Mucosa of descending colon (tissue), 3 donors: ENCODE measurements around the gene AHCYL2. TPM values are rescaled to one million over a fixed set of nuclear protein-coding genes. Genes with fewer than 3 reads are reported as not detected.
"Not testable (repeated sequence)": the region's sequence is repeated elsewhere in the genome, so short reads cannot be mapped to it uniquely, and the experiment has no call there.

ENCODE experiments used
- ATAC-seq: fragments of 200-7000 bp; cut with Tn5 transposase; one replicate; pipeline ENCODE4 v1.9.1; 2020; ENCODE audit warnings: mild to moderate bottlenecking, moderate library complexity
- DNase-seq, 3 donors: peaks; one replicate each; pipeline ENCODE4 v3.0.0-alpha.2; 2020
- H3K36me3 ChIP-seq: fragments of 200-600 bp; one replicate; pipeline ENCODE4 v1.8.0; 2021; ENCODE audit warnings: low read depth, mild to moderate bottlenecking
- H3K4me1 ChIP-seq: fragments of 200-600 bp; one replicate; pipeline ENCODE4 v1.8.0; 2021; ENCODE audit warnings: low read depth, mild to moderate bottlenecking
- H3K4me3 ChIP-seq: fragments of 200-600 bp; one replicate; pipeline ENCODE4 v1.8.0; 2021; ENCODE audit warnings: mild to moderate bottlenecking
- H3K9me3 ChIP-seq: fragments of 200-600 bp; one replicate; pipeline ENCODE4 v1.8.0; 2021; ENCODE audit warnings: mild to moderate bottlenecking
- CTCF ChIP-seq: fragments of 200-600 bp; IDR thresholded peaks from one replicate; pipeline ENCODE4 v1.8.0; 2022; ENCODE audit warnings: antibody characterized with exemption, mild to moderate bottlenecking
- intact Hi-C, 2 donors: fragments of 100-400 bp; cut with DNase I in 1 of 2; cut with micrococcal nuclease in 1 of 2; formaldehyde crosslinking; loops; one replicate each; pipeline versions ENCODE4 v1.11.0 to v1.11.1; 2022; cut with DNase I, micrococcal nuclease
- total RNA-seq, 3 donors: library from RNA; stranded (reverse); fragmentation: NEBNext Ultra II Directional in 2 of 3; extraction: Animal tissue kit (Norgen Biotek cat#: 25700) in 2 of 3; gene quantifications; one replicate each; pipeline versions ENCODE4 v1.2.1 to v1.2.4, GENCODE V29; 2021 to 2023
- donor health status: DM: no; HTN: no; CAD: no; lungs with moderate emphysema.
- donor health status: DM: no; HTN: no; CAD: no.
- donor health status: DM: no; HTN: yes; CAD: no.

AHCYL2 gene
- total RNA-seq, 3 donors from 2014 or later: 215 to 717 (median 467) TPM

- H3K4me1 ChIP-seq: no peaks in the 10 kb centered on the region
- ATAC-seq: no peak
- intact Hi-C loops: no loop called here
- no peaks in the 10 kb centered on the region for H3K9me3 ChIP-seq
- no peak for TF ChIP-seq CTCF
- no peak overlapping the region for H3K4me3 ChIP-seq
- no peak for DNase-seq
- no peaks in the 10 kb centered on the region for H3K36me3 ChIP-seq
These were observed 19.4 kb downstream of the AHCYL2 start for GRCh38 chr7:129244220-129244619.

GRCh38 chr7:129245533-129245932, 20.7 kb downstream of the AHCYL2 start:
- Histone ChIP-seq H3K4me1 (no peaks in the 10 kb centered on the region), H3K4me3 (no peak overlapping the region), H3K9me3 (no peaks in the 10 kb centered on the region), H3K36me3 (no peaks in the 10 kb centered on the region)
- no peak for TF ChIP-seq CTCF
- DNase-seq (no peak), ATAC-seq (no peak)
- intact Hi-C loops: no loop called here

GRCh38 chr7:129247087-129247486, 22.3 kb downstream of the AHCYL2 start:
- intact Hi-C loops: no loop called here
- no peak for TF ChIP-seq CTCF
- DNase-seq: no peak
- H3K9me3 ChIP-seq: no peaks in the 10 kb centered on the region
- no peak overlapping the region for H3K4me3 ChIP-seq
- H3K36me3 ChIP-seq: no peaks in the 10 kb centered on the region
- no peak for ATAC-seq
- H3K4me1 ChIP-seq: no peaks in the 10 kb centered on the region

- no peak for ATAC-seq
- no peak for TF ChIP-seq CTCF
- H3K4me3 ChIP-seq: no peak overlapping the region
- no peak for DNase-seq
- no peaks in the 10 kb centered on the region for H3K9me3 ChIP-seq
- H3K4me1 ChIP-seq: peaks cover 2% of the 10 kb centered on the region
- intact Hi-C loops: no loop called here
- no peaks in the 10 kb centered on the region for H3K36me3 ChIP-seq
These were observed 27.3 kb downstream of the AHCYL2 start for GRCh38 chr7:129252128-129252527.

GRCh38 chr7:129252603-129253002, 27.8 kb downstream of the AHCYL2 start:
- H3K36me3 ChIP-seq, intact Hi-C loops, H3K4me1 ChIP-seq, DNase-seq, H3K4me3 ChIP-seq, ATAC-seq, H3K9me3 ChIP-seq: not testable (repeated sequence)

- DNase-seq (no peak), ATAC-seq (no peak)
- no peaks in the 10 kb centered on the region for H3K36me3 ChIP-seq
- intact Hi-C loops: no loop called here
- no peak overlapping the region for H3K4me3 ChIP-seq
- no peaks in the 10 kb centered on the region for H3K9me3 ChIP-seq
- TF ChIP-seq CTCF: no peak
- H3K4me1 ChIP-seq: peaks cover 2% of the 10 kb centered on the region
These were observed 31.0 kb downstream of the AHCYL2 start for GRCh38 chr7:129255800-129256199.
